ENCODE results near the gene ARHGAP26.

Gene ARHGAP26

DNA sequence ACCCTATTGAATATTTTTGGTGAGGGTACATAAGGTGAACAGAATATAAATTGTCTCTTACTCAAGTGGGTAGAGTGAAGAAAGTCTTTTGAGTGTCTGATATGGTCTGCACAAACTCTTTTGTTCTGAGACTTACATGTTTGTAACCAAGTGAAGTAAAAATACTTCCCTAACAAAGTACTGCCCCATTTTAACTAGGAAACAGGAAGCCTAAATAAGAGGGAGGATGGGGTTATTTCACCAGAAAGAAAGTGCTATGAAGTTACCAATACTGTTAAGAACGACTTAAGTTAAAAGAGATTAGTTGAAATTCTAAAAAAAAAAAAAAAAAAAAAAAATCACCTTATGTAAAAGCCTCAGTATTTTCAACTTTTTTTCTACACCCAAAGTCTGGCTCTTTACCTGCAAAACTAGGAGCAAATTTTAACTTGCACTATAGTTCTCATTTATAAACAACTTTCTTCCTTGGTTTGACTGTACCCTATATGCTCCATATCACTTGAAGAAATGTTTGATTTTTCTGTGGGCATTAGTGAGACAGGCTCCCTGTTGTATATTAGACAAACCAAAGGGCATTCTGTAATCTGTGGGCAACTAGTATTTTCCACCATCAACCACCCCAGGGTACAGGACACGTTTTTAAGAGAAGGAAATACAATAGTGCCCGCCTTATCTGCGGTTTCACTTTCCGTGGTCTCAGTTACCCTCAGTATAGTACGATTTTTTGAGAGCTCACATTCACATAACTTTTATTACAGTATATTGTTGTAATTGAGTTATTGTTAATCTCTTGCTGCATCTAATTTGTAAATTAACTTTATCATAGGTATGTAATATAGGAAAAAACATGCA, 505.6 kb downstream of the ARHGAP26 start:
- DNase-seq (ENCODE audit: low read depth), result no peak
- H3K4me3 ChIP-seq (ENCODE audit: low read depth, low read length), result no peak overlapping the region
- TF ChIP-seq, protein P1, sequence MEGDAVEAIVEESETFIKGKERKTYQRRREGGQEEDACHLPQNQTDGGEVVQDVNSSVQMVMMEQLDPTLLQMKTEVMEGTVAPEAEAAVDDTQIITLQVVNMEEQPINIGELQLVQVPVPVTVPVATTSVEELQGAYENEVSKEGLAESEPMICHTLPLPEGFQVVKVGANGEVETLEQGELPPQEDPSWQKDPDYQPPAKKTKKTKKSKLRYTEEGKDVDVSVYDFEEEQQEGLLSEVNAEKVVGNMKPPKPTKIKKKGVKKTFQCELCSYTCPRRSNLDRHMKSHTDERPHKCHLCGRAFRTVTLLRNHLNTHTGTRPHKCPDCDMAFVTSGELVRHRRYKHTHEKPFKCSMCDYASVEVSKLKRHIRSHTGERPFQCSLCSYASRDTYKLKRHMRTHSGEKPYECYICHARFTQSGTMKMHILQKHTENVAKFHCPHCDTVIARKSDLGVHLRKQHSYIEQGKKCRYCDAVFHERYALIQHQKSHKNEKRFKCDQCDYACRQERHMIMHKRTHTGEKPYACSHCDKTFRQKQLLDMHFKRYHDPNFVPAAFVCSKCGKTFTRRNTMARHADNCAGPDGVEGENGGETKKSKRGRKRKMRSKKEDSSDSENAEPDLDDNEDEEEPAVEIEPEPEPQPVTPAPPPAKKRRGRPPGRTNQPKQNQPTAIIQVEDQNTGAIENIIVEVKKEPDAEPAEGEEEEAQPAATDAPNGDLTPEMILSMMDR (IDR thresholded peaks at IDR 0.05; ENCODE audit: control insufficient read depth, extremely low read depth, insufficient read depth), result no peak

DNA sequence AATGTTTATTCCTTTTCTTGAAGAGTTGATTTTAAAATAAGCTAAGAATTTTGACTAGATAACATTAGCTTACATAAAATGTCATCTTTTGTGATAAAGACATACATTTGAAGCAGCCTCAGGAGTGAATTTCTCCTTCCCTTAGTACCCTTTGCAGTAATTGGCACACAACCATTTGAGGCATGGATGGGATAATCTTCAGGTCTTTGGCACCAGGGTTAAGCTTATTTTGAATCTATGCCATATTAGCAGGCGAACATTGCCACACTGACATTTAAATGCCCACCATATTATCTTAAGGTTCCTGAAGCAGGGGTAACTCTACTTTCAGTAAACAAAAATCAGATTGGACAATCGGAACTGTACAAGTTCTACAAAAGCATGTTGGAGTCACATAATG, 507.4 kb downstream of the ARHGAP26 start:
- TF ChIP-seq, protein P1 (IDR thresholded peaks at IDR 0.05; ENCODE audit: control insufficient read depth, extremely low read depth, insufficient read depth), result no peak
- no peak for DNase-seq (ENCODE audit: low read depth)
- no peak overlapping the region for H3K4me3 ChIP-seq (ENCODE audit: low read depth, low read length)

Measured in LNCaP clone FGC (cell line).